AG04449 (cell line): ENCODE data around the gene PRDM11.

ENCODE experiments used
- CTCF ChIA-PET: fragments of 350-600 bp; formaldehyde crosslinking; extraction: SDS; loops from one replicate; lab custom pipeline; 2021; ENCODE audit warnings: antibody characterized with exemption; lab: Yijun Ruan, JAX
- POLR2A ChIA-PET: fragments of 400-600, 350-600 bp; formaldehyde crosslinking; extraction: SDS; loops from one replicate; lab custom pipeline; 2020; ENCODE audit warnings: antibody characterized with exemption, inconsistent platforms; lab: Yijun Ruan, JAX
- DNase-seq: peaks from one replicate; pipeline ENCODE4 v3.0.0-alpha.2; 2010; ENCODE audit warnings: low read depth, low spot score
- H3K4me3 ChIP-seq: 2 replicates; pipeline ENCODE4 v1.5.1; 2011; ENCODE audit warnings: low read depth, mild to moderate bottlenecking, control low read depth, low read length
- CTCF ChIP-seq: IDR thresholded peaks from one replicate; pipeline ENCODE4 v1.5.1; 2011; ENCODE audit warnings: mild to moderate bottlenecking, moderate library complexity, low read length, control low read depth, inconsistent platforms; ENCODE audit not compliant: insufficient read depth; ENCODE audit errors: missing control alignments

PRDM11 gene

GRCh38 chr11:45209891-45210699 lies 63.7 kb downstream of the PRDM11 start:
- no peak for TF ChIP-seq CTCF
- CTCF ChIA-PET: interaction anchor here (1.1 to 2.5 kb wide), 4 partner anchors 24 to 42 kb away, joined by 3 to 11 read pairs (median 6); no protein-coding TSS in a partner anchor
- H3K4me3 ChIP-seq: no peak overlapping the region
- POLR2A ChIA-PET: interaction anchor here (0.6 kb wide), 1 partner anchor 18 kb away, joined by 4 read pairs; no protein-coding TSS in a partner anchor
- DNase-seq: no peak

- no peak overlapping the region for H3K4me3 ChIP-seq
- no peak for TF ChIP-seq CTCF
- DNase-seq: no peak
- ChIA-PET CTCF (interaction anchor here (2.2 kb wide), 1 partner anchor 28 kb away, joined by 7 read pairs; no protein-coding TSS in a partner anchor), POLR2A (no interaction called here)
Observed at GRCh38 chr11:45210846-45211245, 64.4 kb downstream of the PRDM11 start.

- CTCF ChIA-PET: no interaction called here
- POLR2A ChIA-PET: no interaction called here
- DNase-seq: no peak
- H3K4me3 ChIP-seq: no peak overlapping the region
- no peak for TF ChIP-seq CTCF
Observed at GRCh38 chr11:45211732-45212131, 65.3 kb downstream of the PRDM11 start.

- CTCF ChIA-PET: no interaction called here
- no peak overlapping the region for H3K4me3 ChIP-seq
- POLR2A ChIA-PET: no interaction called here
- DNase-seq: no peak
- no peak for TF ChIP-seq CTCF
Observed at GRCh38 chr11:45212566-45213315, 66.3 kb downstream of the PRDM11 start.

- CTCF ChIA-PET: no interaction called here
- no peak for TF ChIP-seq CTCF
- H3K4me3 ChIP-seq: no peak overlapping the region
- POLR2A ChIA-PET: no interaction called here
- no peak for DNase-seq
Observed at GRCh38 chr11:45213316-45213665, 66.9 kb downstream of the PRDM11 start.

GRCh38 chr11:45213717-45214116 lies 67.3 kb downstream of the PRDM11 start:
- no peak for DNase-seq
- POLR2A ChIA-PET: no interaction called here
- H3K4me3 ChIP-seq: no peak overlapping the region
- TF ChIP-seq CTCF: no peak
- CTCF ChIA-PET: interaction anchor here (0.7 kb wide), 1 partner anchor 11 kb away, joined by 3 read pairs; no protein-coding TSS in a partner anchor
